HFF-Myc (cell line): ENCODE results near the gene ZGLP1.

ENCODE experiments used
- DNase-seq: peaks from one replicate; pipeline ENCODE4 v3.0.0-alpha.2; 2011; ENCODE audit warnings: low read depth; ENCODE audit errors: extremely low read depth
- H3K4me3 ChIP-seq: replicated peaks from 2 replicates; pipeline ENCODE4 v1.5.1; 2011; ENCODE audit warnings: low read depth, mild to moderate bottlenecking, control low read depth, low read length
- CTCF ChIP-seq: IDR thresholded peaks from 2 replicates; pipeline ENCODE4 v1.5.1; 2012; ENCODE audit warnings: mild to moderate bottlenecking, low read depth, low read length, control low read depth; ENCODE audit errors: missing control alignments

The ZGLP1 gene

GRCh38 chr19:10262771-10263170 lies 46.8 kb downstream of the ZGLP1 start:
- DNase-seq: no peak
- H3K4me3 ChIP-seq: no peak overlapping the region
- no peak for TF ChIP-seq CTCF

GRCh38 chr19:10260141-10260584 lies 49.5 kb downstream of the ZGLP1 start:
- no peak for TF ChIP-seq CTCF
- no peak for DNase-seq
- no peak overlapping the region for H3K4me3 ChIP-seq

GRCh38 chr19:10259162-10259905 lies 50.3 kb downstream of the ZGLP1 start:
- no peak overlapping the region for H3K4me3 ChIP-seq
- DNase-seq: peak; percentile 70
- TF ChIP-seq CTCF: peak; percentile 74

- DNase-seq: no peak
- no peak for TF ChIP-seq CTCF
- no peak overlapping the region for H3K4me3 ChIP-seq
These were observed 51.4 kb downstream of the ZGLP1 start for GRCh38 chr19:10258080-10258710.

GRCh38 chr19:10256970-10257615 lies 52.5 kb downstream of the ZGLP1 start:
- DNase-seq: no peak
- TF ChIP-seq CTCF: no peak
- no peak overlapping the region for H3K4me3 ChIP-seq

- H3K4me3 ChIP-seq: no peak overlapping the region
- no peak for DNase-seq
- no peak for TF ChIP-seq CTCF
These were observed 53.1 kb downstream of the ZGLP1 start for GRCh38 chr19:10256551-10256950.
